Stomach (tissue), 4 donors: Measurements from ENCODE around the gene STK24.

Source experiments
- POLR2A ChIP-seq, 4 donors: fragments of 450-650 bp; IDR thresholded peaks; one replicate each; pipeline ENCODE4 v1.6.1; 2016; ENCODE audit warnings: antibody characterized with exemption in 4 of 4, control low read depth in 2 of 4, mild to moderate bottlenecking in 1 of 4, moderate library complexity in 1 of 4
- TF ChIP-seq, protein P1 (sequence below), 7 experiments: fragments of 450-650 bp in 4 of 7; fragments of 200-600 bp in 3 of 7; sonication (generic) in 3 of 7; IDR thresholded peaks; one replicate each; pipeline ENCODE4 v1.5.1; 2016 to 2019; ENCODE audit warnings: antibody characterized with exemption in 7 of 7, control low read depth in 2 of 7, mild to moderate bottlenecking in 1 of 7

DNA sequence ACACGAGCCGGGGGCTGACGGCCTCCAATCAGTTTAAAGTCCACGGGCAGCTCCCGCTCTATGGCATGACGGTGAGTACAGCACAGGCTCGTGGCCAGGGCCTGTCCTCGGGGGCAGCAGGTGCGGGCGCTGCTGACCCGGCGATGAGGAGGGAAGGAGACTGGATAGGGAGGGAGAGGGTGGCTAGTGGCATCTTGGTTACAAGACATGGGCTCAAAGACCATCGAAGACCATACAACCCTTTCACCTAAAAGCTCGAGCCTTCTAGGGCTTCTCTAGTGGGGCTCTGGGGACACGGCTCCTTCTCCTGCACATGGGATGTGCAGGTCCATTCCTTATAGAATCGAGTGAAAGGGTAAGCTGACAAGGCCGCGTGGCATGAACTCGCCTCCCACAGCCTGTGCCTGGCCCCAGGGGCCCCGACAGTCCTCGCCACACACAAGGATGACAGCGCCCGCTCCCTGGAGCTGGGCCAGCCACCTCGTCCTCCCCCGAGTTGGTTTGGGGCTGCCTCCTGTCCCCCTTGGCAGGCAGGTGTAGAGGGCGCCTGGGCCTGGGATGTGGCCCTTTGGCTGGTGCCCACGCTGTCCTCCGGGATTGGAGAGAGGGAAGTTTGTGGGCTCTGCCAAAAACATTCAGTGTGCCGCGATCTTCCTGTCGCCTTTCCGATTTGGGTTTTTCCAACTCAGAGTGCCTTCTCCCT, 137.6 kb downstream of the STK24 start:
- TF ChIP-seq, protein P1, sequence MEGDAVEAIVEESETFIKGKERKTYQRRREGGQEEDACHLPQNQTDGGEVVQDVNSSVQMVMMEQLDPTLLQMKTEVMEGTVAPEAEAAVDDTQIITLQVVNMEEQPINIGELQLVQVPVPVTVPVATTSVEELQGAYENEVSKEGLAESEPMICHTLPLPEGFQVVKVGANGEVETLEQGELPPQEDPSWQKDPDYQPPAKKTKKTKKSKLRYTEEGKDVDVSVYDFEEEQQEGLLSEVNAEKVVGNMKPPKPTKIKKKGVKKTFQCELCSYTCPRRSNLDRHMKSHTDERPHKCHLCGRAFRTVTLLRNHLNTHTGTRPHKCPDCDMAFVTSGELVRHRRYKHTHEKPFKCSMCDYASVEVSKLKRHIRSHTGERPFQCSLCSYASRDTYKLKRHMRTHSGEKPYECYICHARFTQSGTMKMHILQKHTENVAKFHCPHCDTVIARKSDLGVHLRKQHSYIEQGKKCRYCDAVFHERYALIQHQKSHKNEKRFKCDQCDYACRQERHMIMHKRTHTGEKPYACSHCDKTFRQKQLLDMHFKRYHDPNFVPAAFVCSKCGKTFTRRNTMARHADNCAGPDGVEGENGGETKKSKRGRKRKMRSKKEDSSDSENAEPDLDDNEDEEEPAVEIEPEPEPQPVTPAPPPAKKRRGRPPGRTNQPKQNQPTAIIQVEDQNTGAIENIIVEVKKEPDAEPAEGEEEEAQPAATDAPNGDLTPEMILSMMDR (IDR thresholded peaks at IDR 0.05), result no peak
- no peak for TF ChIP-seq POLR2A (IDR thresholded peaks at IDR 0.05)
